IMR-90 (cell line): ENCODE measurements around the gene INO80D.

Experiments
- BHLHE40 ChIP-seq: fragments of 150-350 bp; IDR thresholded peaks from 2 replicates; pipeline ENCODE4 v1.6.1; 2016; ENCODE audit warnings: mild to moderate bottlenecking, low read depth, low read length
- ELK1 ChIP-seq: fragments of 150-350 bp; IDR thresholded peaks from 2 replicates; pipeline ENCODE4 v1.6.1; 2016; ENCODE audit warnings: low read depth, mild to moderate bottlenecking, low read length, moderate library complexity, borderline replicate concordance
- MAFK ChIP-seq: IDR thresholded peaks from 2 replicates; pipeline ENCODE4 v1.6.1; 2012; ENCODE audit warnings: low read depth, low read length, improper control_type of control experiment
- NFE2L2 ChIP-seq: fragments of 150-350 bp; IDR thresholded peaks from 2 replicates; pipeline ENCODE4 v1.6.1; 2016; ENCODE audit warnings: low read depth, mild to moderate bottlenecking, low read length
- POLR2A ChIP-seq: IDR thresholded peaks from 2 replicates; pipeline ENCODE4 v1.6.1; 2012; ENCODE audit warnings: mild to moderate bottlenecking, low read depth, low read length
- RAD21 ChIP-seq: IDR thresholded peaks from 2 replicates; pipeline ENCODE4 v1.6.1; 2012; ENCODE audit warnings: low read length, improper control_type of control experiment
- RFX5 ChIP-seq: IDR thresholded peaks from 2 replicates; pipeline ENCODE4 v1.8.0; 2012; ENCODE audit warnings: low read depth, mild to moderate bottlenecking, low read length, moderate library complexity
- USF2 ChIP-seq: fragments of 150-350 bp; IDR thresholded peaks from 2 replicates; pipeline ENCODE4 v1.6.1; 2017; ENCODE audit warnings: mild to moderate bottlenecking, antibody characterized with exemption, low read length, low read depth
- TF ChIP-seq, protein P1 (sequence below): conservative IDR thresholded peaks from 2 replicates; pipeline ENCODE4 v1.5.1; 2012; ENCODE audit warnings: mild to moderate bottlenecking, low read depth, low read length, improper control_type of control experiment

DNA sequence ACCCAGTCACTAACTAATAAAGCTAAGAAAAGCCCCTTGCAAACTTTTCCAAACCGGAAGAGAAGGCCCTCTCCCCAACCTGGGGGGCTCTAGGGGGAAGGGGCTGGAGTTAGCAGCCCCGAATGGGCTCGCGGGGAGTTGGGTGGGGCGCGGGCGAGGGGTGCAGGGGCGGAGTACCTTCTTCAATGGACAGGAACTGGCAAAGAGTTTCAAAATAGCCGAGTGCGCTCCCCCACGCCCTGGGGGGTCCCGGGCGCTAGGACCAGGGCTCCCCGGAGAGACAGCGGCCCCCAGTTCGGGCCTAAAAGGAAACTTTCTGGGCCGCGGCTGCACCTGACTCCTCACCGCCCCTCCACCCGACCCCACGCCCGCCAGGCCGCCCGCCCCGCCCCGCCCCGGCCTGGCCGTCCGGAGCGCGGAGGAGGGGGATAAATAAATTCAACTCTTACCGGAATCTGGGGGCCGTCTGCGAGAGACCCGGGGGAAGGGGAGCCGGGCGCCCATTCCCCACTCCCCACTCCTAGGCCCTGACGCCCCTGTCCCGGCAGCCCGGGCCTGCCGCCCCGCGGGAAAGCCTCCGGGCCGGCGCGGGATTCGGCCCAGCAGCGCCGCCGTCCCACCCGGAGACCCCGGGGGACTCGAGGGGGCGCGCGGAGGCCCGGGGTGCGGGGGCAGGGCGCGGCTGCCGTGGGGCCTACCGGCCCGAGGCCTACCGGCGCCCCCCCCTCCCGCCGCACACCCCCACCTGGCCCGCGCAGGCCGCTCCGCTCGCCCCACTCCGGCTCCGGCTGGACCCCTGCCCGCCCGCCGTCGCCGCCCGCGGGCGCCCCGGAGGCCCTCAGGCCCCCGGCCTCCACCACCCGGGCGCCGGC is 868 bp downstream of the INO80D start:
- TF ChIP-seq POLR2A (no peak), USF2 (no peak), BHLHE40 (no peak), RFX5 (no peak), ELK1 (no peak), NFE2L2 (no peak), RAD21 (no peak), MAFK (no peak)
- TF ChIP-seq, protein P1, sequence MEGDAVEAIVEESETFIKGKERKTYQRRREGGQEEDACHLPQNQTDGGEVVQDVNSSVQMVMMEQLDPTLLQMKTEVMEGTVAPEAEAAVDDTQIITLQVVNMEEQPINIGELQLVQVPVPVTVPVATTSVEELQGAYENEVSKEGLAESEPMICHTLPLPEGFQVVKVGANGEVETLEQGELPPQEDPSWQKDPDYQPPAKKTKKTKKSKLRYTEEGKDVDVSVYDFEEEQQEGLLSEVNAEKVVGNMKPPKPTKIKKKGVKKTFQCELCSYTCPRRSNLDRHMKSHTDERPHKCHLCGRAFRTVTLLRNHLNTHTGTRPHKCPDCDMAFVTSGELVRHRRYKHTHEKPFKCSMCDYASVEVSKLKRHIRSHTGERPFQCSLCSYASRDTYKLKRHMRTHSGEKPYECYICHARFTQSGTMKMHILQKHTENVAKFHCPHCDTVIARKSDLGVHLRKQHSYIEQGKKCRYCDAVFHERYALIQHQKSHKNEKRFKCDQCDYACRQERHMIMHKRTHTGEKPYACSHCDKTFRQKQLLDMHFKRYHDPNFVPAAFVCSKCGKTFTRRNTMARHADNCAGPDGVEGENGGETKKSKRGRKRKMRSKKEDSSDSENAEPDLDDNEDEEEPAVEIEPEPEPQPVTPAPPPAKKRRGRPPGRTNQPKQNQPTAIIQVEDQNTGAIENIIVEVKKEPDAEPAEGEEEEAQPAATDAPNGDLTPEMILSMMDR, result no peak
